ENCODE measurements around the gene GMDS.

GMDS gene

GRCh38 chr6:1739680-1740079 lies 505.7 kb downstream of the GMDS start:
- no peaks in the 10 kb centered on the region for H3K36me3 ChIP-seq
- DNase-seq: no peak
- no peaks in the 10 kb centered on the region; the same call in 1 of the 2 replicates for H3K9me3 ChIP-seq
- H3K27me3 ChIP-seq: no peaks in the 10 kb centered on the region
- no peaks in the 10 kb centered on the region for H3K4me1 ChIP-seq
- no peak for TF ChIP-seq CTCF (IDR thresholded peaks at IDR 0.05; ENCODE audit: low read depth, low read length)
- H3K4me3 ChIP-seq (ENCODE audit: low read depth, low read length): no peak overlapping the region

GRCh38 chr6:1739220-1739619 lies 506.2 kb downstream of the GMDS start:
- no peak overlapping the region for H3K4me3 ChIP-seq (ENCODE audit: low read depth, low read length)
- H3K9me3 ChIP-seq: no peaks in the 10 kb centered on the region; the same call in 1 of the 2 replicates
- TF ChIP-seq CTCF (IDR thresholded peaks at IDR 0.05; ENCODE audit: low read depth, low read length): no peak

GRCh38 chr6:1738558-1739081 lies 506.8 kb downstream of the GMDS start:
- no peaks in the 10 kb centered on the region for H3K4me1 ChIP-seq

More at GRCh38 chr6:1739220-1739619, 506.2 kb downstream of the GMDS start:
- Histone ChIP-seq H3K36me3 (no peaks in the 10 kb centered on the region), H3K4me1 (no peaks in the 10 kb centered on the region), H3K27me3 (no peaks in the 10 kb centered on the region)
- DNase-seq: no peak

DNA sequence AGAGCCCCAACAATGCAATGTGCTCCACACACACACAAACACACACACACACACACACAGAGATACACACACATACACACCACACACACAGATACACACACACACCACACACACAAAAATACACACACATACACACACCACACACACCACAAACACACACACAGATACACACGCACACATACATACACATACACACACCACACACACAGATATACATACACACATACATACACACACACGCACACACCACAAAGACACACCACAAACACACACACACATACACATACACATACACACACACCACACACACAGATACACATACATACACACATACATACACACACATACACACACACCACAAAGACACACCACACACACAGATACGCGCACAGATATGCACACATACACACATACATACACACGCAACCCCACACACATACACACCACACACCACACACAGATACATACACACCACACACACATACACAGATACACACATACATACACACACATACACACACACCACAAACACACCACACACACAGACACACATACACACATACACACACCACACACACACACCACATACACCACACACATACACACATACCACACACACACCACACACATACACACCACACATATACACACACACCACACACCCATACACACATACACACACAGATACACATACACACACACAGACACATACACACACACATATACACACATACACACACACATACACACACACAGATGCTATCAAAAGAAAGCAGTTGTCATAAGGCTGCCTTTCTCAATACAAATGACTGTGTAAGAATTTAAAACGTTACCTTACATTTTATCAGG lies 507.7 kb downstream of the GMDS start:
- Histone ChIP-seq H3K9me3 (no peaks in the 10 kb centered on the region; the same call in 1 of the 2 replicates), H3K4me3 (ENCODE audit: low read depth, low read length) (no peak overlapping the region), H3K4me1 (no peaks in the 10 kb centered on the region), H3K36me3 (no peaks in the 10 kb centered on the region), H3K27me3 (no peaks in the 10 kb centered on the region)
- TF ChIP-seq CTCF (IDR thresholded peaks at IDR 0.05; ENCODE audit: low read depth, low read length): no peak
- no peak for DNase-seq

More at GRCh38 chr6:1738558-1739081, 506.8 kb downstream of the GMDS start:
- H3K4me3 ChIP-seq (ENCODE audit: low read depth, low read length): no peak overlapping the region
- TF ChIP-seq CTCF (IDR thresholded peaks at IDR 0.05; ENCODE audit: low read depth, low read length): no peak
- no peaks in the 10 kb centered on the region for H3K27me3 ChIP-seq
- no peak for DNase-seq
- no peaks in the 10 kb centered on the region; the same call in 1 of the 2 replicates for H3K9me3 ChIP-seq
- no peaks in the 10 kb centered on the region for H3K36me3 ChIP-seq

- Histone ChIP-seq H3K4me3 (ENCODE audit: low read depth, low read length) (no peak overlapping the region), H3K9me3 (no peaks in the 10 kb centered on the region; the same call in 1 of the 2 replicates), H3K36me3 (no peaks in the 10 kb centered on the region), H3K4me1 (no peaks in the 10 kb centered on the region), H3K27me3 (no peaks in the 10 kb centered on the region)
- DNase-seq: no peak
- no peak for TF ChIP-seq CTCF (IDR thresholded peaks at IDR 0.05; ENCODE audit: low read depth, low read length)
Measured at GRCh38 chr6:1736346-1737105, 508.9 kb downstream of the GMDS start.
